ENCODE data around the gene CTNNBL1.

Gene CTNNBL1

DNA sequence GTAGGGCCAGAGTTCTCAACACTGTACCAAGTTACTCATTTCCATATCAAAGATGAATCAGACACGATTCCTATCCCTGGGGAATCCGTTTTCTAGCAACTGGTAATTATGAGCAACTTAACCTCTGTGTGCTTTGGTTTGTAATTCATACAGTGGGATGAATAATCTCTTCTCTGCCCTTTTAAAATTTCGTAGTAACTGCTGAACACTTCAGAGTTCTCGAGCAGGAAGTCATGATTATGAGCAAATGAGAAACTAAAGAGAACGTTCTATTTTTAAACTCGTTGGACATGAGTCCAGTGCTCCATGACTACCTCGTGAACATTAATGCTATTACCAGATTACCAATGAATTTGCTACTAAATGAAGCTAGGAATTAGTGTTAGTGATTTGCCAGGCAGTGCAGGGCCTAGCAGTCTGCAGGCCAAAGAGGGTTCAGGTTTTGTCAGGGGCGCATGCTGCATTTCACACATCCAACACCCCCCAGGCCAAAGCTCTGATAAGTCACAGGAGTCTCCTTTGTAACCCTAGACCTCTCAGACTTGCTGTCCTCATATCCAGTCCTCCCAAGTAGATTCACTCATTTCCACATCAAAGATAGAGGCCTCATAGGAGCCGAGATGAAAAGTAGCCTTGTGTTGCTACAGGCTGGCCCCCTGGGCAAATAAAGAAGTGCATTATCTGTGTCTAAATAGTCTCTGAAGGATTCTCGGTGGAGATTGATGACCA, 163.3 kb downstream of the CTNNBL1 start:
- DNase-seq, result no peak

DNA sequence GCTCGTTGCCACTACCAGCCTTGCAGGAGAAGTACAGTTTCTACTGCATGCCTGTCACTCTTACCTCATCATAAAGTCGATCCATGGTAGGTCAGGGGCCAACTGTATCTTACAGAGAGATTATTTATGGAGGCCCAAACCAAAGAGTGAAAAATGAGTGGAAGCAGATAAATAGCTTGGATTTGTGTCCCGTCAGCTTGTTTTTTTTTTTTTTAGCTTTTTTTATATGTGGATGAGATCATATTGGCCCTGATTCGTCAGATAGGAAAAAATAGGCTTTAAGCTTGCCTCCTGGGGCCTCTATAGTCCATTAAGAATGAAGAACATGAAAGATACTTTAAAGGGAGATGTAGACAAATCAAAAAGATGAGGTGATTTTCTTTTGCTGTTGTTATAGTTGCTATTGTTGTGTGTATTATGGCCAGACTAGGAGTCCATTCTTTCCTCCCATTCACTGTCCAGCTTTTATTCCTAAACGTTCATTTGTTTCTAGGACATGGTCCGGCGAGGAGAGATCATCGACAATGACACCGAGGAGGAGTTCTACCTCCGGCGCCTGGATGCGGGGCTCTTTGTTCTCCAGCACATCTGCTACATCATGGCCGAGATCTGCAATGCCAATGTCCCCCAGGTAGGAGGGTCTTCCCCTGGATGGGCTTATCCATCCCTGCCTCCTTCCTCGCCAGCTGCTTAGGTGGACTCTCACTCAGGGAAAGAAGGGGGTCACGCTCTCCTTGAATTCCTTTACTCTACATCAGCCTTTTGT, 165.8 kb downstream of the CTNNBL1 start:
- no peak for DNase-seq

DNA sequence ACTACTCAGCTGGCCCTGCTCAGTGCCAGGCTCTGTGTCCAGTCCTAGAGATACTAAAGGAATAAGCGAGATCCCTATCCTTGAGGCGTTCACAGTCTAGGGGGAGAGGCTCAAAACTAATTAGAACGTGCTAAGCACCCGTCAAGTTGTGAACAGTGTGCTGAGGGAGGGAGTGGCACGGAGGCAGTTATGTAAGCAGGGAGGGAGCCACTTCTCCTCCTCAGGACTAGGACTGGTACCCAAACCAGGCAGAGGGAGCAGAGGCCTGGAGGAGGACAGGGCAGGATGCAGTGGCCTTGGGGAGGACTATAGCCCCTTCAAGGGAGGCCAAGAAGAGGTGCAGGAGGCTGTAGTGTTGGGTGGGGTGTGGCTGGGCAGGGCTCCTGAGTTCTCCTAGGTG, 169.5 kb downstream of the CTNNBL1 start:
- DNase-seq, result no peak

DNA sequence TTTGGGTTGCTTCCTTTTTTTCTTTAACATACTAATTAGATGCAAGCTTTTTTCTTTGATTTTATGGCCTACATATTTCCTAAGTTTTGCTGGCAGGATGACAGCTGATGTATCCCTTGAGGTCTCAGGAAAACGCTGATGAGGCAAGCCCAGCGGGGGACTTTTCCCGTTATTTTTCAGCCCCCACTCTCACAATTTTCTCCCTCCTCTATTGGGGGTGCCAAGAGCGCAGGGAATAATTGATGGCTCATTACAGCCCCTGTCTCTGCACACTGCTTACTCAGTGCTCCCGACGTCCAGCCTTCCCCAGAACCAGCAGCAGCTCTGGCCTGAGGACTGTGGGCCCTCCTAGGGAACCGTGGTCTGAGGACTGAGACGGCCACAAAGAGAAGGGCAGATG, 170.5 kb downstream of the CTNNBL1 start:
- no peak for DNase-seq

DNA sequence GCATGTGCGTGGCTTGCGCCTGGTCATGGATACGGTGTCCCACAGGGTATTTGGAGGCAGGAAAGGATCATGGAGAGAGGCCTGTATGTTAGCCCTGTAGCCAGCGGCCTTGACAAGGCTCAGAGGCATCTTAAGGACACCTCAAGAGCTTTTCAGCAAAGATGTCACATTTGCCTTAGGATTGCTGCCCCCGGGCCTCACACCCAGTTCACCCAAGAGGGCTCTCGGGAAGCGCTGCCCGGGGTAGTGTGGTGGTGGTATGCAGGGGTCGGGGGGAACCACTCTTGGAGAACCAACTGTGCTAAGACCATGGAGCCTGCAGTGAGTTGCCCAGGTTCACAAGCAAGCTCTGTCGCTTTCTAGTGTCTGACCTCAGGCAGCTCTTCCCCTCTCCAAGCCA, 172.2 kb downstream of the CTNNBL1 start:
- DNase-seq, result no peak

DNA sequence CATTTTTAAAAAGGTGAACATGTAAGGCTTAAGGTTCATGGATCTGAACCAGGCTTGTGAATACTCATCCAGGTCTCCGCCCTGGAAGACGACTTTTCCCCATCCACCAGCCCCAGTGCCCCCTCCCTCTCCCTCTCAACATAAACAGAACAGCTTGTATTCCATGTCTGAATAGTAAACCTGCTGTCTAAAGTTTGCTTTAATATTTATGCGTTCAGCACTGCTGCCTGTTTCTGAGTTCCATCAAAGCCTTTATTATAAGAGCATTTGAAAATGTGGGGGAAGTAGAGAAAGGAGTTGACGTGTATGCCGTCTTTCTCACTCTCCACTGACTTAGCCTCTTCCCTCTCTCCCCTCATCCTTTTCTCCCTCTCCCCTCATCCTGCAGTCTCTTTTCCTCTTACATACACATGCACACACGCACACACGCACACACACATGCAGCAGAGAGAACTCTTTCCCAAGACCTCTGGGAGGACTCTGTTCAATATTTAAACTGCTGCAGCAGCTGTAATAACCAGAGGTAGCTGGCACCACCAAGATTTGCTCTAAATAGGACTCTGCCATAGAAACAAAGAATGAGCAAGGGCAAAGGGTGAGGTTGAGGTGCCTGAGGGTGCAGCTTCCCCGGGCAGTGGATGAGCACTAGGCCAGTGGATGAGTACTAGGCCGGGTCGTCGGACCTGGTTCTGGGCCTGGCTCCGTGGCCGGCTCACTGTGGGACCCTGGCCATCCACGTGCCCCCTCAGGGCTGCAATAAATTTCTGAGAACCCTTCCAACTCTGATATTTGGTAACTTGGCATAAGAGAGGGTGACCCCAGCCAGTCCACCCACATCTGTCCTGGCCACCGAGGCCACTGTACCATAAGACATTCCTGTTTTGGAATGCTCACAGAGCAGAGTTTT, 173.7 kb downstream of the CTNNBL1 start:
- DNase-seq, result no peak

DNA sequence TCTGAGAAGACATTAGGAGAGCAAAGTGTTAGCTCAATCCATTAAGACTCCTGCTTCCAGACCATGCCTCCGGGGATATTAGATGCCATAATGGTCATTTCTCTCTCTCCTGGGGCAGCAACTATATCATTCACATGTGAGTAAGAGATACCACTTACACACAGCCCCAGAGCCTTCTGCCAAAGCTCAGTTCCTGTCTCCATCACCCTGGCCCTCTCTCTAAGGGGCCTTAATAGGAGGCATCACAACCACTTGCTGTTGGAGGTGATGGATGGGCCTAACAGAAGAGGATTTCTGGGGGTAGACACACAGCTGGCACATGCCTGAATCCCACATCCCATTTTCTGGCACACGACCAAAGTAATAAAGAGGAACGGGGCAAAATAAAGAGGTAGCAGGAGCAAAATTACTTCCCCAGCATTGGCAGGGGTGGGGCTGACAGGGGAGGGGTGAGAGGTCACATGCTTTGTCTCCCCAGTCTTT, 175.1 kb downstream of the CTNNBL1 start:
- DNase-seq, result no peak

DNA sequence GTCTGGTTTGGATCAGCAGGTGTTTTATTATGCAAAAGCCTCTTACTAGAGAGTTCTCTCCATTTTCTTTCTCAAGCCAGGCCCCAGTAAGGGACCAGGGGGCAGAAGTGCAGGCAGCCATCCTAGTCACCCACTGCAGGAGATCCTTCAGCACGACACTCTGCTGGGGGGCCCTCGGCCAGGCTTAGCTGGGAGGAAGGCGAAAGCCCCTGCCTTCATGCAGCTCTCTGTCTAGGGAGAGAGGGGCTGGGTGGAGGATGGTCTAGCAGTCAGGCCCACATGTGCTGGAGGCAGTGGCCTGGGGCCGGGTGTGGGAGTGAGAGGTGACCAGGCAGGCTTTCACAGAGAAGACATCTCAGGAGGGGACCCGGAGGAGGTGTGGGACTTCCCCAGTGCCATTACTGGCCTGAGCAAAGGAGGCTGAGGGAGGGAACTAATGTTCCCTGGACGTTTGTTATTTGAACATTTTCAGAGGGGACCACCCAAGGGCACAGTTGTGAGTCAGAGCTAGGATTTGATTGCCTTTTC, 175.6 kb downstream of the CTNNBL1 start:
- no peak for DNase-seq

DNA sequence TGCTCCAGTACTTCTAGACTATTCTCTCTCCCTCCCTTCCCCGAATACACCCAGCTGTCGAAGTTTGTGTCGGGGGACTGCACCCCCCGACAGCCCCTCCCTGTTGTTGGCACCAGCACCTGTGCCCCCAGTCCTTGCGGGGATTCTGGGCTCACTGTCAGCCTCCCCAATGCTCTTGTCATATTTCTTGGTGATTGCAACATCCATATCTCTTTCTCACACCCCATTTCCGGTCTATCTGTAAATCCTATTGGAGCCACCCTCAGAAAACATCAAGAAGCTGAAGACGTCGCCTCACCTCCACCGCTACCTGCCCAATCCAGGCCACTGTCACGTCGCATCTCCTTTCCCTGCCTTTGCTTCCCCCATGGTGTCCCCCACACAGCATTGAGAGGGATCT, 176.5 kb downstream of the CTNNBL1 start:
- no peak for DNase-seq

DNA sequence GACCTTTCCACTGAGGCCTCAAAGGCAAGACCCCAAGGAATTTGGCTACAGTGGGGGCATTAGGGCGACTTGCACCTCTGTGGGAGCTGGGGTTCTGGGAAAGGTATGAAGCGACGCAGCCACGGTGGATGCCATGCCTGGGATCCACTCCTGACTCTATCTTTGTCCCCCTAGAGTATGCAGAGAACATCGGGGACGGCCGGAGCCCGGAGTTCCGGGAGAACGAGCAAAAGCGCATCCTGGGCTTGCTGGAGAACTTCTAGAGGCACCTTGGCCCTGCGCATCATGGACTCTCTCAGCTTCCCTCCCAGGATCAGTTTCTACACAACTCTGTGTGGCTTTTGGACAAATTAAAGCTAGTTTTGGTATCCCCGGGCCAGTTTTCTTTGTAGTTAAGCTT, 177.9 kb downstream of the CTNNBL1 start:
- no peak for DNase-seq

DNA sequence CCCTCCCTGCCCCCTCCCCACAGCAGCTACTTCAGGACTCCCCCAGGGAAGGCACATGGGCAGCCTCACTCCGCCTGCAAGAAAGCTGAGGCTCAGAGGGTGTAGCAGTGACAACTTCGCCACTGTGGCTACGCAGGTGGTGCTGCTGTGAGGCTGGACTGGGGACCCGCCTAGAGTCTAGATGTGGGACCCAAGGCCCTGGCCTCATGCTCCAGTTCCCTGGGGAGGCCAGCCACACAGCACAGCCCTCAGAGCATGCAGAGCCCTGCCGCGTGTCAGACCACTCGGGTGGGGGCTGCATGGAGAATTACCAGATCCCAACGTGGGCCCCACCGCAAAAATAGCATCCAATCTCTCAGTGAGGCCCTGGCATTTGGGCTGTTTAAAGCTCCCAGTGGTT, 178.3 kb downstream of the CTNNBL1 start:
- no peak for DNase-seq

DNA sequence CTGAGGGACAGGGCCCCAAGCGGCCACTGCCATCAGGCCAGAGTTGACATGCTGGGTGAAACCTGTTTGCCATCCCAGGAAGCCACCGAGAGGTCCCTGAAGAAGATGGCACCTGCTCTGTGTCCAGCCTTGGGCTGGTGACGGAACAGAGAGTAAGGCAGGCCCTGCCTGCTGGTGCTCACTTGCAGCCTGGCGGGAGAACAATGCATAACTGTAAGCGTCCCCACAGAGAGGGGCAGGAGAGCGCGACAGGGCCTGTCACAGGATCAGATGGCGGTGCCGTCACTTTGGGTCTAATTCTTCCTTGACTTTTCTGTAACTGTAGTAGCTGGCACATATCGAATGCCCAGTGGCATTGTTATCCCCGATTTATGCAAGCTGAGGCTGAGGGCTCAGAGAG, 180.1 kb downstream of the CTNNBL1 start:
- no peak for DNase-seq

DNA sequence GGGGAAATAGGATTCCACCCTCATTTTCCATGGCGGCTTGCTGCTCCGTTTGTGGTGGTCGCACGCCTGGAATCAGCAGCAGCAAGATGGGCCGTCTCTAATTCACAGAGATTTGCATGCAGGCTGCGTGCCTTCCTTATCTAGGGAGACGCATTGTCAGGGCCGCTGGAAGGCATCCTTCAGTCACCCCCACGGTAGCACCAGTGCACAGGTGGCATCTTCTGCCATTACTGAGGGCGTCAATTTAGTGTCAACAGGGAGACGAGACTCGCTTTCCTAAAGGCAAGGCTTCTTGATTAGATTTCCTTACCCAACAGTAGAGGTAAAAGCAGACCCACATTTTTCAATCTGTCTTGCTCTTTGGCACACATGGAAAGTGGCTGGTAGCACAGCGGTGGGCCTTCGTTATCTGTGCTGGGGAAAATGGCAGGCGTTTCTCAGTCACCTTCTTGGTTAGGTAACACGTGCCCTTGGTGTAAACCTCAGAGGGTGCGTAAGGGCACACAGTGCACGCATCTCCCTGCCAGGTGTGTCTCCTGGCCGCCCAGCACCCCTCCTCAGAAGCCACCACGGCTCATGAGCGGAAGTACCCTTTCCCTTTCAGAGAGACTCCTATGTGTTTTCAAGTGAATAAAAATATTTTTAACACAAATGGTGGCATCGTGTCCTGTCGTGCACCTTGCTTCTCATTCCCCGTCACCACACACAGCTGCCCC, 181.8 kb downstream of the CTNNBL1 start:
- DNase-seq, result no peak

DNA sequence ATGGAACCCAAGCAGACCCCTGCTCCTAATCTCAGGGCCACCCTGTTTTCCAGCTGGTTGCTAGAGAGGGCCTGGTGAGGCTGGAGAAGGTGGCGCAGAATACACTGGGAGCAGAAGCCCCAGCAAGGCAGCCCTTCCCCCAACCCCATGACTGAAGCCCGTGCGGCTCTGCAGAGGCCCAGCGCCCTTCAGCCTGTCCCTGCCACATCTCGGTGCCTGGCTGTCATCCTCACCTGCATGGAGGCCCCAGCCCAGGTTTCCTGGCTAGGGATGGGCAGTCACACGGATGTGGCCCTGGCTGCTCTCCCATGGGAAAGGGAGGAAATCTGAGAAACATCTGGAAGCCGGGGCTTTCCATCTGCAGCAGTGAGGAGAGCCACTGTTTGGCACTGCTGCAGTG, 183.0 kb downstream of the CTNNBL1 start:
- no peak for DNase-seq

DNA sequence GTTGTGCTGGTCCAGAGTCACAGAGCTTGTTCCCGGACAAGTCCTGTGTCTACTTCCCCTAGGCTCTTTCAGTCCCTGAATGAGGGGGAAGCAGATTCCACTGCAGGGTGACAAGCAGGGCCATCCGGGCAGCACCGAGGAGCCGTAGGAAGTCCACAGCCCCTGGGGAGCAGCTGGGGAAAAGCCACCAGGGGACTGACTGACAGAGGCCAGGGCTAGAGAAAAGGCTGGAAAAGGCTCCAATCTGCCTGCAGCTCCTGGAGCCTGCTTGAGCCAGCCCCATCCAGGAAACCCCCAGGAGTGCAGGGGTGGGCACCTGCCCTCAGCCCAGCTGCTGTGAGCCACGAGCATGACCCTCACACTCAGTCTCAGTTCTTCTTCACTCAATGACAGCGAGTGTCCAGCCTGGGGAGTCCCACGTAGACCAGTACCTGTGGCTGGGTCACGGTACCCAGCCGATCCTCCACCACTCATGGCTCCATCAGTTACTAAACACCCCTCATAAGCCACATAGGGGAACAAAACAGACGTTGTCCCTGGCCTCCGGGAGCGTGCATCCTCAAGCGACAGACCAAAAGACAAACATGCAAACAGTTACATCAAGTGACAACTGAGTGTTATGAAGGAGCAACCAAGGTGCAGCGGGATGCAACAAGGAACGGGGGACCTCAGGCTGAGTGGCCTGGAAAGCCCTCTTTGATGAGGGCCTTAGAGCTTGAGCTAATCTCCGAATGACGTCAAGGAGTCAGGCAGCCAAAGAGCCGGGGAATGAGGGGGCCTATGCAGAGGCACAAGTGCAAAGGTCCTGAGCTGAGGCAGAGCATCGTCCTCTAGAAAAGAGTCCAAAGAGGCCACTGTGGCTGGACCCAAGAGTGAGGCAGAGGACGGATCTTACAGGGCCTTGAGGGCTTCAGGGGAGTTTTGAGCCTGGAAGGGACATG, 184.3 kb downstream of the CTNNBL1 start:
- no peak for DNase-seq

DNA sequence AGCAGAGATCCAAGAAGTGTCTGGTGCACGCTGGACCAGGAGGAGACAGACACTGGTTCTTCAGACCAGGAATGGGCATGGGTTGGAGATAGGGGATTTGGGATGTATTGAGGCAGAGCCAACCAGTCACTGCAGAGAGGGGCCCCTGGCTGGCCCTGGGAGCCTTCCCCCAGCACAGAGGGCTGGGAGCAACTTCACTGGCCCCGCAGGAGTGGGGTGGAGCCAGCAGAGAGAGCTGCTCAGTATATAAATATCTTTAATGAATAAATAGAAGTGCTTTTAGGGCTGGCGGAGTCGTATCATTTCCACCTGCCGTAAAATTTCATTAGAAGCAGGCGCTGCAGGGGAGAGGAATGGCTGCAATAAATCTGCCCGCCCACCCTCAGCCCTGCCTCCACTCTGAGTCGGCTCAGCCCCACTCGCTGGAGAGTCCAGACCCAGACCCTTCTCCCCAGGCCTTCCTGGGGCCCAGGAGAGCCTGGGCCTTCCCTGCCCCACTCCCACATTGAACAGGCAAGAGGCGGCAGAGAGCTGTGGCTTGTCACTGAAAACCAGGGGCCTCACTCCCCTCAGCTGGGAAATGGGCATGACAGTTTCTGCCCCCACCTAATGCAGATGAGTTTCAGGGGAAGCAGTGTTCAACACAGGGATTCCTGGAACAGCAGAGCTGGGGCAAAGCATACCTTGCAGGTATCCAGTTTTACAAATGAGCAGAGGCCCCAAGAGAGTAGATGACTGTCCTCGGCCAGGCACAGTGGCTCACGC, 185.2 kb downstream of the CTNNBL1 start:
- no peak for DNase-seq

DNA sequence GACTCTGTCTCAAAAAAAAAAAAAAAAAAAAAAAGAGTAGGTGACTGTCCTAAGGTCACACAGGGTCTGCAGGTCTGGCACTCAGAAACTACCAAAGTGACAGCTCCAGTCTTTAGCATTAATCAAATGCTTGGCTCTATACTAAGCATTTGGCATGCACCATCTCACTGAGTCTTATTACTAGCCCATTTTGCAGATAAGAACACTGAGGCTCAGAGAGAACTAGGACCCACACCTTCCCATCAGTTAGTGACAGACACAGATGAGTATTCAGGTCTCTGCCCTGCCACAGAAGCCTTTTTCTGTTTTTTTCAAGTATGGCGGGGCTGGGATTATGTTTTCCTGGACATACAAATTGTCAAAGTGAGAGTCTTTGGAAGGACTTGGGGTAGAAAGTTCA, 186.0 kb downstream of the CTNNBL1 start:
- no peak for DNase-seq

DNA sequence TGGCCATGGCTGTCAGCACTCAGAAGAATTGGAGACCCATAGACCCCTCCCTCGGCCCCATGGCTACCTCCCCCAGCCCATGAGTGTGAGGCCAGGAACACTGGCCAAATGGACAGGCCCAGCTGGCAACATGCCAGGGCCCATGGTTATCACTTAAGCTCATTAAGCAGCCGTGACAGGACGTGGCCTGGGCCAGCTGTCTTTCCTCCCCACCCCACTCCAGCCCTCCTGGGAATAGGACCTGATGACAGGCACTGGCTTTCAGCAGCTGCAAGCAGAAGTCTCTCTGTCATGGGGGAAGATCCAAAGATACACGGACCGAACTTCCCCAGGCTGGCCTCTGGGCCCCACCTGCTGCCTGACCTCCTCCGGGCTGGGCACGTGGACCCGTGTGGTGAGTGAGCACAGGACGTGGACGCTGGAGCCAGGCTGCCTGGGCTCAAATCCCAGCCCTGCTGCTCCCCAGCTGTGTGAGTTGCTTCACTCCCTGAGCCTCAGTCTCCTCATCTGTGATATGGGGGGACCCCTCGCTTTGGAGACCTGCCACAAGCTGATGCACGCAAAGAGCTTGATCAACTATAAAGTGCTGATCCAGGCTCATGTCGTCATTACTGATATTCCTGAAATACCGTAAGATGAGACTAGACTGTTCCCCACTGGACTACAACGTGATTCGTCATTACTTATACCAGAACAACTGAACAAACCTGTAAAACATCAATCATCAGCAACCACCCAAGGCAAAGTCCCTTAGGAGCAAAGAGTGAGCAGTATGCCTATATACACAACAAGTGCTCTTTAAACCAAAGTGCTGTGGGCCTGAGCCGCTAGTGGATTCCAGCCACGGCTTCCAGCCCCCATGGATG, 187.1 kb downstream of the CTNNBL1 start:
- no peak for DNase-seq

DNA sequence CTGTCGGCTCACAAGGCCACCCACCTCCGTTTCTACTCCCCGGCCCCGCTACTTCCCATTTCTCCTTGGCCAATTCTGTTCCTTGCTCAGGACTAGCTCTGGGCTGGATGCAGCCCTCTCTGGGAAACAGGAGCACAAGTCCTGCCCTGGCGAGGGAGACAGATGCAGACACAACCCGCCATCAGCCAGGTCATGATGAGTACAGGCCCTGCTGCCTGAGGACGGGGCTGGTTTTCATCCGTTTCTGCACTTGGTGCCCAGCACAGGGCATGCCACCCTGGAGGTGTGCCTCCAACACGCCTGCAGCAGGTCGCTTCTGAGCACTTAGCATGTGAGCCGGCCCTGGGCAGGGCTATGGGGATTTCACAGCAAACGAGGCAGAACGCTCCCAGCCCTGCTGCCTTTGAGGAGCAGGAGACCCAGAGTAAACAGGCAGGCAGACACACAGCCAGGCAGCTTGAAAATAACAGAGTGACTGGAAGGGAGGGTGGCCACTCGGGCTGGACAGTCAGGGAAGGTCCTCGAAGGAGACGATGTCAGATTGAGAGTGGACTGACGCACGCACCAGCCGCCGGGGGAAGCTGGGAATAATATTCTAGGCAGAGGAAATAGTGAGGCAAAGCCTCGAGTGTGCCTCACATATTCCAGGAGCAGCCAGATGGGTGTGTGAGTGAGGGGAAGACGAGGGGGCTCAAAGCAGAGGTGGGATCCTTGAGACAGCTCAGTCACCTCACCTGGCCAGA, 187.9 kb downstream of the CTNNBL1 start:
- DNase-seq, result no peak

All from hippocampal formation (tissue), 2 donors.